ES-I3 (cell line): ENCODE data around the gene PSMB9.
"Not testable (repeated sequence)": the region's sequence is repeated elsewhere in the genome, so short reads cannot be mapped to it uniquely, and the experiment has no call there.

Experiments
- H3K36me3 ChIP-seq: 2 replicates; pipeline ENCODE4 v1.6.1; 2013; ENCODE audit warnings: mild to moderate bottlenecking, low read length, control low read depth, moderate library complexity; ENCODE audit not compliant: insufficient read depth
- H3K4me1 ChIP-seq: 2 replicates; pipeline ENCODE4 v1.6.1; 2013; ENCODE audit warnings: mild to moderate bottlenecking, control low read depth, low read length; ENCODE audit not compliant: insufficient read depth
- H3K9ac ChIP-seq: 2 replicates; pipeline ENCODE4 v1.6.1; 2013; ENCODE audit warnings: low read depth, mild to moderate bottlenecking, low read length, moderate library complexity
- H3K9me3 ChIP-seq: 2 replicates; pipeline ENCODE4 v1.6.1; 2013; ENCODE audit warnings: mild to moderate bottlenecking, low read length, moderate library complexity; ENCODE audit not compliant: control insufficient read depth, insufficient read depth

The PSMB9 gene

GRCh38 chr6:32865724-32866443, 11.9 kb downstream of the PSMB9 start:
- Histone ChIP-seq H3K36me3 (no peaks in the 10 kb centered on the region), H3K9ac (no peak overlapping the region), H3K4me1 (0 out of 2 replicates have a peak, but pooled peaks cover 1% of the 10 kb centered on the region), H3K9me3 (no peaks in the 10 kb centered on the region)

- Histone ChIP-seq H3K4me1 (no peaks in the 10 kb centered on the region), H3K9ac (no peak overlapping the region), H3K9me3 (no peaks in the 10 kb centered on the region), H3K36me3 (no peaks in the 10 kb centered on the region)
These were observed 13.1 kb downstream of the PSMB9 start for GRCh38 chr6:32867022-32867477.

- Histone ChIP-seq H3K4me1 (no peaks in the 10 kb centered on the region), H3K9me3 (no peaks in the 10 kb centered on the region), H3K36me3 (no peaks in the 10 kb centered on the region), H3K9ac (no peak overlapping the region)
These were observed 13.7 kb downstream of the PSMB9 start for GRCh38 chr6:32867554-32868256.

GRCh38 chr6:32868257-32868788, 14.3 kb downstream of the PSMB9 start:
- Histone ChIP-seq H3K9me3 (no peaks in the 10 kb centered on the region), H3K9ac (no peak overlapping the region), H3K4me1 (no peaks in the 10 kb centered on the region), H3K36me3 (no peaks in the 10 kb centered on the region)

- not testable (repeated sequence) for H3K9ac ChIP-seq, H3K9me3 ChIP-seq, H3K36me3 ChIP-seq, H3K4me1 ChIP-seq
These were observed 20.0 kb downstream of the PSMB9 start for GRCh38 chr6:32873947-32874346.

- no peaks in the 10 kb centered on the region for H3K9me3 ChIP-seq
- no peaks in the 10 kb centered on the region for H3K4me1 ChIP-seq
- no peaks in the 10 kb centered on the region for H3K36me3 ChIP-seq
- no peak overlapping the region for H3K9ac ChIP-seq
These were observed 22.6 kb downstream of the PSMB9 start for GRCh38 chr6:32876603-32877002.

GRCh38 chr6:32879691-32880090, 25.7 kb downstream of the PSMB9 start:
- no peaks in the 10 kb centered on the region for H3K4me1 ChIP-seq

GRCh38 chr6:32880962-32881361, 27.0 kb downstream of the PSMB9 start:
- not testable (repeated sequence) for H3K36me3 ChIP-seq, H3K9me3 ChIP-seq, H3K9ac ChIP-seq, H3K4me1 ChIP-seq

More at GRCh38 chr6:32879691-32880090, 25.7 kb downstream of the PSMB9 start:
- no peak overlapping the region for H3K9ac ChIP-seq
- H3K9me3 ChIP-seq: no peaks in the 10 kb centered on the region
- H3K36me3 ChIP-seq: no peaks in the 10 kb centered on the region

- H3K4me1 ChIP-seq: no peaks in the 10 kb centered on the region
- H3K9me3 ChIP-seq: no peaks in the 10 kb centered on the region
- H3K36me3 ChIP-seq: no peaks in the 10 kb centered on the region
- H3K9ac ChIP-seq: no peak overlapping the region
These were observed 28.9 kb downstream of the PSMB9 start for GRCh38 chr6:32882879-32883250.

GRCh38 chr6:32883789-32884188, 29.8 kb downstream of the PSMB9 start:
- Histone ChIP-seq H3K36me3 (no peaks in the 10 kb centered on the region), H3K9me3 (no peaks in the 10 kb centered on the region), H3K4me1 (no peaks in the 10 kb centered on the region), H3K9ac (no peak overlapping the region)

- Histone ChIP-seq H3K9me3 (no peaks in the 10 kb centered on the region), H3K9ac (no peak overlapping the region), H3K4me1 (no peaks in the 10 kb centered on the region), H3K36me3 (no peaks in the 10 kb centered on the region)
These were observed 31.8 kb downstream of the PSMB9 start for GRCh38 chr6:32885698-32886286.

GRCh38 chr6:32886681-32887383, 32.8 kb downstream of the PSMB9 start:
- H3K4me1 ChIP-seq: no peaks in the 10 kb centered on the region
- H3K9me3 ChIP-seq: no peaks in the 10 kb centered on the region
- H3K36me3 ChIP-seq: no peaks in the 10 kb centered on the region; the same call in 1 of the 2 replicates
- H3K9ac ChIP-seq: no peak overlapping the region

- Histone ChIP-seq H3K9ac (no peak overlapping the region), H3K36me3 (no peaks in the 10 kb centered on the region; the same call in 1 of the 2 replicates), H3K4me1 (no peaks in the 10 kb centered on the region), H3K9me3 (no peaks in the 10 kb centered on the region)
These were observed 33.6 kb downstream of the PSMB9 start for GRCh38 chr6:32887616-32888015.

GRCh38 chr6:32888576-32888975, 34.6 kb downstream of the PSMB9 start:
- Histone ChIP-seq H3K4me1 (no peaks in the 10 kb centered on the region), H3K9ac (no peak overlapping the region), H3K9me3 (no peaks in the 10 kb centered on the region), H3K36me3 (no peaks in the 10 kb centered on the region; the same call in 1 of the 2 replicates)
